HG02943 (cell line): Measurements from ENCODE around the gene ABHD5.

Source experiments
- ATAC-seq: cut with Tn5 transposase; IDR thresholded peaks from one replicate; pipeline ENCODE4 v1.9.1; 2021; ENCODE audit warnings: mild to moderate bottlenecking, low read depth, moderate library complexity; ENCODE audit not compliant: unreplicated experiment

Gene ABHD5

DNA sequence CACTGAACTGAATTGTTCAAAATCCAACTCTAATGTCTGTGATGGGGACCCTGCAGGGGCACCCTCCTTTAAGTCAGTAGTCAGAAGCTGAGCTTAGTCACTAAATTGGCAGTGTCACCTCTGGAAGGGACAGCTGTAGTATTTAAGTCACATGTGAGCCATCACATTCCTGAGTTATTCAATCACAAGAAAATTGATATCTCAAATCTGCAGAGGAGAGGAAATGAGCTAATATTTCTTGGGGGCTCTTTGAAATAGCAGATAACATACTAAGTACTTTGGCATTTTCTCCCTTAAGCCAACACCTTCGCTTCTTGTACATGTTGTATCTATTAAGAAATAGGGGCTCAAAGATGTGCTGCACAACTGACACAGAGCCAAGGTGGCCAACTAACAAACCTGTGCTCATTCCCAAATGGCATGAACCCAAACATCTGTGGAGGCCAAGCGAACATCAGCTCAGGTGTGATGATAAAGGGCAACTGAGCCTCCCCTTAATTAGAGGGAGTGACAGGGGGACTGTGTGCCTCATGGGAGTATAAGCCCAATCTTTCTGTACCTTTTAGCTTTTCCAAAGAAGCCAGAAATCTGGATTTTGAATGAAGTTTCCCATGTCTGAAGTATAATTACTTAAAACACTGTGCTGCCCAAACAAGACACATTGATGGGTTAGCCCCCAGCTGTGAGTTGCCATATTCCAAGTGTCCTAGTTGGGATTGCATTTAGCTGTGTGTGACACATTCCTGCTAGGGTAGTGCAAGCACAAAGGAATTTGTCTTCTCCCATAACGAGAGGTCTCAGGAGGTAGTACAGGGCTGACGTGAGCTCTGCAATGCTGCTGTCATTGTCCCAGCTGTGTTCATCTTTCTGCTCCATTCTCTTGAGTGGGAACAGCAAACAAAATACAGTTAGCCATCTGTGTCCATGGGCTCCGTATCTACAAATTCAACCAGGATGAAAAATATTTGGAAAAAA lies 63.3 kb downstream of the ABHD5 start:
- ATAC-seq = no peak

- no peak for ATAC-seq
These were observed 64.9 kb downstream of the ABHD5 start for GRCh38 chr3:43755516-43756200.

DNA sequence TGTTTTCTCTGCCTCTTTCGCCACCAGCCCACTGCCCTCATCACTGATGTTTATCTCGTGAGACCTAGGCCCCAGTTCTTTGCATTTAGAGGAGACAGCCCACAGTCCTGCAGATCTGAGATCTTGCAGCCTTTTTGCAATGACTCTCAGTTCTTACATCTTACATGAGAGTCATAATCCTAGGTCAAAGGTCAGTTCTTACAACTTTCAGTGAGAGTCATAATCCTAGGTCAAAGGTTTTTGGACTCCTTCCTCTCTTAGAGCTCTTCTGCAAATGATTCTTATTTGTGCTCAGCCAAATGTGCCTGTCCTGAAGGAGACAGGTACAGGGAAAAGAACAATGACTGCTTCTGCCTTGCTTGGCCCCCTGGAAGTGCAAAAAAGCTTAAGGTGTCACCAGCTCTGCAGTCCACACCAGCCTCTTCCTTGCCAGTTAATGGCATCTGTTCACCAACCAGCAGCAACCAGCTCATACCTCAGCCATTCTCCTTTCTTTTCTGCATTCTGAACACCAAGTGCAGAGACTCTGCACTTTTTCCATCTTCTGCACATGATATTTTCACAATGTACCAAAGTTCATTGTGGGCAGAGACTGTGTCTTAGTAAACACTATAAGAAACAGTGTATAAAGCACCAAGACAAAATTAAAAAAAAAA lies 67.1 kb downstream of the ABHD5 start:
- no peak for ATAC-seq

- no peak for ATAC-seq
These were observed 68.0 kb downstream of the ABHD5 start for GRCh38 chr3:43758592-43759225.

GRCh38 chr3:43759297-43759782 lies 68.6 kb downstream of the ABHD5 start:
- no peak for ATAC-seq

- ATAC-seq = no peak
These were observed 69.2 kb downstream of the ABHD5 start for GRCh38 chr3:43759938-43760337.

DNA sequence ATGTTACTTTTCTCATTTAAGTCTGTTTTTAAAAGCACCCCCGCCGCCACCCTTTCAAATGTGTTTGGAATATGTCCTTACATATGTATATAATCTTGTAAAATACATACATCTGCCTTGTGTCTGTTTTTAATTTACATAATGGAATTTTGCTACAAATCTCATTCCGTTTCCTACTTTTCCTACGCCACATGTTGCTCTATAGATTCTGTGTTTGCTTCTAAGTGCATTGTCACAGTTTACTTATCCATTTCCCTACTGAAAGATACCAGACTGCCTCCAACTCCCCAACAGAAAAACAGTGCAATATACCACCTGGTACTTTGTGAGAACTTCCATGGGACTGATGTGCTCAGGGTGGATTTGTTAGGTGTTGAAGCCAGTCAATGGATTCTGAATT lies 70.2 kb downstream of the ABHD5 start:
- ATAC-seq = no peak

DNA sequence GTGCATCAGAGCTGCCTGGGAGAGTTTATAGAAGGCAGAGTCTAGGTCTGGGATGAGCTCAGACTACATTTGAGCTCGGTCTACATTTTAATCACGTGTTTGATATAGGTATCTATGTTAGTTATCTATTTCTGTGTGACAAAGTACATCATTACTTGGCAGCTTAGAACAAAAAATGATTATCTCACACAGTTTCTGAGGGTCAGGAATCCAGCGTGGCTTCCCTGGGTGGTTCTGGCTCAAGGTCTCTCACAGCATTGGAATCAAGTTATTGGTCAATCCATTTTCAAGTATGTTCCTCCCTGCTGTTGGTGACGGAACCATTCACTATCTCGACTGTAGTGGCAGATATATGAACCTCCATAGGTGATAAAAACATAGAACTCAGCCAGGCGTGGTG lies 71.7 kb downstream of the ABHD5 start:
- no peak for ATAC-seq

- no peak for ATAC-seq
These were observed 73.3 kb downstream of the ABHD5 start for GRCh38 chr3:43764056-43764455.

DNA sequence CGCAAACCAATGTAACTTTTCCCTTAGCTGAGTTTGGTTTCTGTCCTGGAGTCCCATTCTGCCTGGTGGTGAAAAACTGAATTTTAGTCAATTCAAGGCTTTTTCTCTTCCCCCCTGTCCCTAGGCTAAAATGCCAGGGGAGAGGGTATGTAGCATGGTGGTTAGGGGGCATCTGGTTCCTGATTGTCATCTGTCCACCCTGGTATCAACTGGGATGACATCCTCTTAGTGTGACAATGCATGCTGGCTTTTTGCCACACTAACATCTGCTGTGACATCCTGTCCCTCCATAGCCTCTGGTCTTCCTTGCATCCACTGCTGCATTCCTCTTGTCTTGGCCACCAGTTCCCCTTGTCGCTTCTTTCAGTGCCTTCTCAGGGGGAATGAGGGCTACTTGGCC lies 73.7 kb downstream of the ABHD5 start:
- no peak for ATAC-seq

- no peak for ATAC-seq
These were observed 74.8 kb downstream of the ABHD5 start for GRCh38 chr3:43765521-43765971.

DNA sequence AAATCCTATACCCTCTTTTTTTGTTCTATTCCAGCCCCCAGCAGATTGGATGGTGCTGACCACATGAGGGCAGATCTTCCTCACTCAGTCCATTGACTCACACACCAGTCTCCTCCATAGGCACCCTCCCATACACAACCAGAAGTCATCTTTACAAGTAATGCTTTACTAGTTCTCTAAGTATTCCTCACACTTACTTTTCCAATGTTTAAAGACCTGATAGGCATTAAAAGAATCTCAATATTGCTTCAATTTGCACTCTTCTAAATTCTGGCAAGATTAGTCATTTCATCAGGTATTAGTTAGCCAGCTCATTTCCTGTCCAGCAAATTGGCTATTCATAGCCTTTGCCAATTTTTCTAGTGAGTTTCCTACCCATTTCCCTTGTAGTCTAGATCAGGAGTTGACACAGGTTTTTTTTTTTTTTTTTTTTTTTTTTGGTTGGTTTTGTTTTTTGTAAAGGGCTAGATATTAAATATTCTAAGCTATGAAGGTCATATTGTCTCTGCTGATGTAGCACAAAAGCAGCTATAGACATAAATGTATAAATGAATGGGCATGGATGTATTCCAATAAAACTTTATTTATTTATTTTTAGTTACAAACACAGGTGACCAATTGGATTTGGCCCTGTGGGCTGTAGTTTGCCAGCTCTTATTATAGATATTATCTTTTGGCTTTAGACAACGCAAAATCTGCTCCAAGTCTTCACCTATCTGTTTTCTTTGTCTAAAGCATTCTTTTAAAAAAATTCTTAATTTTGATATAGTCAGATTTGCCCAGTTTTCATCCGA lies 76.1 kb downstream of the ABHD5 start:
- no peak for ATAC-seq

- no peak for ATAC-seq
These were observed 77.7 kb downstream of the ABHD5 start for GRCh38 chr3:43768381-43768973.

GRCh38 chr3:43769097-43769884 lies 78.6 kb downstream of the ABHD5 start:
- ATAC-seq = no peak

GRCh38 chr3:43769885-43770425 lies 79.2 kb downstream of the ABHD5 start:
- no peak for ATAC-seq

- no peak for ATAC-seq
These were observed 79.8 kb downstream of the ABHD5 start for GRCh38 chr3:43770426-43771103.

- no peak for ATAC-seq
These were observed 80.9 kb downstream of the ABHD5 start for GRCh38 chr3:43771610-43772009.
